ENCODE measurements around the gene TAOK2.
"Not testable (repeated sequence)": the region's sequence is repeated elsewhere in the genome, so short reads cannot be mapped to it uniquely, and the experiment has no call there.

TAOK2 gene

GRCh38 chr16:30004424-30004776 lies 30.7 kb downstream of the TAOK2 start:
- DNase-seq (ENCODE audit: low spot score) = no peak

GRCh38 chr16:30004811-30005242 lies 31.2 kb downstream of the TAOK2 start:
- no peak for DNase-seq (ENCODE audit: low spot score)

GRCh38 chr16:30005341-30006094 lies 31.9 kb downstream of the TAOK2 start:
- DNase-seq (ENCODE audit: low spot score) = no peak

DNA sequence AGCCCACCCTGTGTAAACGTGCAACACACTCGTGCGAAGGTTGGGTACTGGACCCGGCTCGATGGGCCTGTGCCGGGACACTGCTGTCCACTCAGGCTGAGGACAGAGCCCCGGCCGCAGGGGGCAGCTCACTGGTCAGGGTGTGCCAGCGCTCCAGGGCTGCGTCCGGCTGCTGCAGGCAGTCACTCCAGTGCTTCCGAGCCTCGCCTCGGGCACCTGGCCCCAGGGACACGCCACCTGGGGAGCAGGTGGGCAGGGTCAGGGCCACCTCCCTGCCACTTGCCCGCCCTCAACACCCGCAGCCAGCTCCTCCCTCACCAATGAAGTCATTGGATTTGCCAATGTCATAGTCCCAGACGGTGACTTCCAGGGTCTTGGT lies 32.4 kb downstream of the TAOK2 start:
- no peak for DNase-seq (ENCODE audit: low spot score)

DNA sequence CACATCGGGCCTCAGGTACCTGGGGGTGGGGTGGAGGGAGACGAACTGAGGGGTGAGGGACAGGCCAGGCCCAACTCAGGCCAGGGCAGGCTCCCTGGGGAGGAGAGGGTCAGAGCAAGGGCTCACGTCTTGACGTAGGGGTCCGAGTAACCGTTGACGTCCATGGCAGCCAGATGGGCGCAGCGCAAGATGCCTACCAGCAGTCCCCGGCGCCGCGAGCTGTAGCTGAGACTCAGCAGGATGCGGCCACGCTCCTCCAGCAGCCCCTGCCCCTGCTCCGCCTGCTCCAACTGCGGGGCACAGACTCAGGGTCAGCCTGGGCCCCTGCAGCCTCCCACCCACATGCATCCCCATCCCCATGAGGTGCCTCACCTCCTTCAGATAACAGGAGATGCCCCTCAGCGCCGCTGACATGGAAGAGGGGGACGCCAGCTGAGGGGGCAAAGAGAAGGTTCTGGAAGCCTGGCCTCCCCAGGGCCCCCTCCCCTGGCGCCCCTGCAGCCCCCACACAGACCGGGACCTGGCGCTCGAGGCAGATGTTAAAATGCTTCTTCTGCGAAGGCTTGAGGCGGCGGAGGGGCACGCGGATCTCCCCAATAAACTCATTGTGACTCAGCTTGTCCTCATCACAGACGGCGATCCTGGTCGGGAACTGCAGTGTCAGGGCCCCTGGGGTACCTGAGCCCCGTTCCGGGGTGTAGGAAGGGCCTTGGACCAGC lies 33.1 kb downstream of the TAOK2 start:
- DNase-seq (ENCODE audit: low spot score) = no peak

- no peak for DNase-seq (ENCODE audit: low spot score)
These were observed 33.8 kb downstream of the TAOK2 start for GRCh38 chr16:30007378-30007895.

GRCh38 chr16:30009085-30009862 lies 35.6 kb downstream of the TAOK2 start:
- DNase-seq (ENCODE audit: low spot score) = no peak

DNA sequence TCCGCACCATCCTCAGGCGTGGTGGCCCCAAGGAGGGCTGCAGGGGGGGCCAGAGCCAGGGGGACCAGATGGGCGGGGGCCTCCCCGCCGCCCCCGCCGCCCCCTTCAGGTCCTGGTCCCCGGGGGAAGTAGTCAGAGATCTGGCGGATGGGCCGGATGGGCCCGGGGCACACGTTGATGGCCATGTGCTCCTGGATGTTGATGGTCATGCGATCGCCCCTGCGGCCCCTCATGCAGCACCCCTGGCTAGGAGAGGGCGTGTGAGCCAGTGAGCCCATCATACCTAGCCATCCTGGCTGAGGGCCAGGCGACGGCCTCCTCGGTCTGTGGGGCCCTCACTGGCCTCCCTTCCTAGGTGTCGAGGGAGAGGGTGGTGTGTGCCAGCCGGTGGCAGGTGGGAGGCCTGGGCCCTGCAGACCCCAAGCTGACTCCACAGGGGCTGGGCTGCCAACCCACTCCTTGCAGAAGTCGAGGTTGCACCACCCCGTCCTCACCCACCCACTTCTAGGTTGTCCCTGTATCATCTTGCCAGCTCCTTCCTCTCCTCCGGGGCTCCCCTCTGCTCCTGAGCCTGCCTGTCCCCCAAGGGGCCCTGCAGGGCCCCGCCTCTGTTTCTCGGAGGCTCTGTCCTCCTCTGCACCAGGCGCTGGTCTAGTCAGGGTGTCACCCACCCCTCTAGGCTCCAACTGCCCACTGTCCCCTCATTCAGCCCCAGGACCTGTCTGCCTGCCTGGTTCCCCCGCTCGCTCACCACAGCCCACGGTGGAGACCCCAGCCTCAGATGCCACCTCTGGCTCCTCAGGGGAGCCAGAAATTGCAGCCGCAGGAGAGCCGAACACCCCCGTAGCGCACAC lies 36.5 kb downstream of the TAOK2 start:
- no peak for DNase-seq (ENCODE audit: low spot score)

DNA sequence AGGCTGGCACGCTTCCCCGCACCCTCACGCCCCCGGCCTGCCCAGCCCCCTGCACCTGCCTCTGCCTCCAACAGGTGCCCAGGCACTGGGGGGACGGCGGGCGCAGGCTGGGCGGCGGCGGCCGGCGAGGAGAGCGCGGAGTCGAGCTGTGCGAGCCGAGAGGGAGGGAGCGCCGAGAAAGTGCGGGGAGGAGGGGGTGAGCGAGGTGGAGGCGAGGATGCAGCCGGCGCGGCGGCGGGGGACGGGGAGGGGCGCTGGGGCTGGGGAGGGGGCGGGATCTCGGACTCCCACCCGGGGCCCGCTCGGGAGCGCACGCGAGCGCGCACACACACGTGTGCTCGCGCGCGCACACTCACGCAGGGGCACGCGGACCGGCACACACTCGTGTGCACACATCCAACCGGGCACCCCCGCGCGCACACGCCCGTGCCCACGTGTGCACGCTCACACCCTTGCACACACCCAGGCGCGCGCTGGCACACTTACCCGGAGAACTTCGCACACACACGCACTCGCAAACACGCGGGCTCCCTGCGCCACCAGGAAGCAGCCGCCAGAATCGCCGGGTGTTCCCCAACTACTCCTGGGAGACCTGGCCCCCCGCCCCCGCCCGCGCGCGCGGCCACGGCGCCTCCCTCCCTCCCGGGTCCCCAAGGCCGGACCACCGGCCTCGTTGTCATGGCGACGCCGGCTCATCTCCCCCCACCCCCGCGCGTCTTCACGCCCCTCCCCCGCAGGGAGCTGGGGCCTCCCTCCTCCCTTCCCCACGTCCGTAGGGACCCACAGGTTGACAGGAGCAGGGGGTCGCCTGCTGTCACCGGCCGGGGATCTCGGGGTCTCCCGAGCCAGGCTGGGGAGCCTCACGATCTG lies 37.4 kb downstream of the TAOK2 start, which contains the start of gene DOC2A:
Gene DOC2A, minus strand, starts transcription at position 184 of the 870 bp plus-strand sequence. CDS start 805 bp downstream, outside the sequence.
- no peak for DNase-seq (ENCODE audit: low spot score)

DNA sequence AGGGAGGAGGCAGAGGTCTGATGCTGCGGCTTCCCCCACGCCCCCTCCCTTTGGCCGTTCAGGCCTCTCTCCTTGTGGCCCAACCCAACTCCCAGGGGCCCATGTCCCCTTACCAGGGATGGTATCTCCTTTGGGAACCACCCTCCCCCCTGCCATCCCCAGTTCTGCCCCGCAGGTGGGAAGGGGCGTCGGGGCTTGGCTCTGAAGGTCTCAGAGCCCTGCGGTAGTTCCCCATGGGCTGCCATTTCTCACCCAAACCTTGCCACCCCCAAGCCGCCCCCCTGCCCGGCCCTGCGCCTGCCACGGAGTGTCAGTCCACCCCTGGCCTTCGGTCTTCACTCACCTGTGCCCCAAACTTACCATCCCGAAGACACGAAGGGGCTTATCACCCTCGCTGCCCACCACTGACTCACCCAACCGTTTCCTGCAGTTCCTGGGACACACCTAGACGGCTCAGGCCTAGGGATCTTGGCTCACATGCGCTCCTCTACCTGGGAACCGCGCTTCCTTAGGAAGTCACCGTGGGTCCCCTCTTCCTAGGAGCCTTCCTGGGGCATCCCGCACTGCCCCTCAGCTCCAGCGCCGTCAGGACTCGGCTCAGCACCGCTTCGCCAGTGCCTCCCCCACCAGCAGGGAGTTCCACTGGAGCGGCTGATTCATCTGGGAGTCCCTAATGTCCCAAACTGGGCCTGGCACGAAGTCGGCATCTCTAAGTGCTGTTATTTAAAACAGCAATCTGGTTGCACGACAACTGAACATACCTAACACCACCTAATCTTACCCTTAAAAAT lies 38.2 kb downstream of the TAOK2 start:
- no peak for DNase-seq (ENCODE audit: low spot score)

- not testable (repeated sequence) for DNase-seq (ENCODE audit: low spot score)
These were observed 38.9 kb downstream of the TAOK2 start for GRCh38 chr16:30012598-30012997.

- DNase-seq (ENCODE audit: low spot score) = not testable (repeated sequence)
These were observed 41.8 kb downstream of the TAOK2 start for GRCh38 chr16:30015450-30015849.

- DNase-seq (ENCODE audit: low spot score) = no peak
These were observed 43.0 kb downstream of the TAOK2 start for GRCh38 chr16:30016555-30017276.

GRCh38 chr16:30017277-30017656 lies 43.6 kb downstream of the TAOK2 start:
- no peak for DNase-seq (ENCODE audit: low spot score)

DNA sequence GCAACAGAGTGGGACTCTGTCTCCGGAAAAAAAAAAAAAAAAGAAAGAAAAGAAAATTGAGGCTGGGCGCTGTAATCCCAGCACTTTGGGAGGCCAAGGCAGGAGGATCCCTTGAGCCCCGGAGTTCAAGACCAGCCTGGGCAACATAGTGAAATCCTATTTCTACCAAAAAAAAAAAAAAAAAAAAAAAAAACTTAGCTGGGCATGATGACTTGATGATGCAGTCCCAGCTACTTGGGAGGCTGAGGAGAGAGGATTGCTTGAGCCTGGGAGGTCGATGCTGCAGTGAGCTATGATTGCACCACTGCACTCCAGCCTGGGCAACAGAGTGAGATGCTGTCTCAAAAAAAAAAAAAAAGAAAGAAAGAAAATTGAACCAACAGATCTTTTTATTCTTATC lies 44.3 kb downstream of the TAOK2 start:
- not testable (repeated sequence) for DNase-seq (ENCODE audit: low spot score)

DNA sequence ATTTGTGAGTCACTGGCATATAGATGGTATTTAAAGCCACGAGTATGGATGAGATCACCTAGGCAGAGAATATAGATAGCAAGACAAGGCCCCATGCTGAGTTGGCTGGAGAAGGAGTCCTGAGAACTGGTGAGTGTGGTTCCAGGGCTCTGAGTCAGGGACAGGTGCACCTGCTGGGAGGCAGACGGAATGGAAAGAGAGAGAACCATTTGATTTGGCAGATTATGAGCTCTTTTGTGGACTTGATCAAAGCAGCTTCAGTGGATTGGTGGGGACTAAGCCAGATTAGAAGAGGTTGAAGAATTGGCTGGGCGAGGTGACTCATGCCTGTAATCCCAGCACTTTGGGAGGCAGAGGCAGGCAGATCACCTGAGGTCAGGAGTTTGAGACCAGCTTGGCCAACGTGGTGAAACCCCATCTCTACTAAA lies 45.1 kb downstream of the TAOK2 start:
- no peak for DNase-seq (ENCODE audit: low spot score)

GRCh38 chr16:30022887-30023286 lies 49.2 kb downstream of the TAOK2 start, which contains the start of gene C16orf92:
TSS of gene C16orf92 (plus strand) at chr16:30023198. CDS start at chr16:30023341, 143 bp downstream.
- DNase-seq (ENCODE audit: low spot score) = no peak

DNA sequence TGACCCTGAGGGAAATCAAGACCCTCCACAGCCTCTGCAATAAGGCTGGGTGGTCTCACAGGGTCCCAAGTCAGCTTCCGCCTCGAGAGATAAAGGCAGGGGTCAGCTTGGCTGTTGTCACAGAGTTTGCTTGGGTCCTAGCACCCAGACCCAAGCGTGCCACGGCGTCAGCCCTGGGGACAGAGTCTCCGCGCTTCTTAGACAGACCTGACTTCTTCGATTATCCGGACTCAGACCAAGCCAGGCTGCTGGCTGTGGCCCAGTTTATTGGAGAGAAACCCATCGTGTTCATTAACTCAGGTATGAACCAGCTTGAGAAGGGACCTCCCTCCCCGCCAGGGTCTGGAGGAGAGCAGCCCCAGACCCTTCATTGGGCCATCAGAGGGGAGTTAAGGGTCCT lies 49.9 kb downstream of the TAOK2 start:
- no peak for DNase-seq (ENCODE audit: low spot score)

DNA sequence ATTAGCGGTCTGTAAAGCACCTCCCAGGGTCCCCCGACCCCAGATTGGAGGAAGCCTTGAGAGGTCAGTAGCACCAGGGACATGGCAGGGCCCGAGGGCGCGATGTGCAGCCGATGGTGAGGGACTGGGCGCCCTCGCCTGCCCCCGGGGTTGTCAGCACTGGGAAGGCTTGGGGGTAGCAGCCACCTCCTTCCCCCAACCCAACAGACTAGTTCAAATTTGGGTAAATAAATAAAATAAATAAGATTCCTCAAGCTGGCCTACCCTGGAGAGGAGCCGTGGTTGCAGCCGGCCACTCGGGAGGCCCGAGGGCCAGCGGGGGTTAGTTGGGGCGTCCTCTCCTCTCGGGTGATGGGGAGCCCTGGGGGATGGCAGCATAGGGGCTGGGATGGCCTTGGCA lies 50.8 kb downstream of the TAOK2 start:
- DNase-seq (ENCODE audit: low spot score) = no peak

All from cerebellar cortex (tissue), 1 donor.